H1 (cell line): ENCODE results near the gene C6orf136. TPM values are rescaled to one million over a fixed set of nuclear protein-coding genes. Genes with fewer than 3 reads are reported as not detected.

Experiments used
- CTCF ChIA-PET: fragments of 300-600 bp; sonication (Branson Sonifier 250); formaldehyde crosslinking; loops from one replicate; lab custom pipeline; 2021; ENCODE audit not compliant: partially characterized antibody; lab: Charles Lee
- POLR2A ChIA-PET: fragments of 300-600 bp; sonication (Branson Sonifier 250); formaldehyde crosslinking; loops from one replicate; lab custom pipeline; 2021; ENCODE audit warnings: inconsistent platforms; ENCODE audit not compliant: partially characterized antibody; lab: Charles Lee
- DNase-seq, 2 experiments: peaks; one replicate each; pipeline versions ENCODE4 v3.0.0 to v3.0.0-alpha.2; 2010 to 2022; ENCODE audit warnings: low spot score in 2 of 2, low read depth in 1 of 2, mixed read lengths in 1 of 2
- FAIRE-seq: peaks from 2 replicates; lab custom pipeline; 2011; peaks lifted over from hg19 to GRCh38; lab: Jason Lieb, UNC
- H2AFZ ChIP-seq: 2 replicates; pipeline ENCODE4 v1.8.1; 2012; ENCODE audit warnings: low read length, inconsistent platforms
- H2AK5ac ChIP-seq: 2 replicates; pipeline ENCODE4 v1.6.1; 2013; ENCODE audit warnings: low read depth, low read length
- H2BK120ac ChIP-seq: replicated peaks from 2 replicates; pipeline ENCODE3; 2013; ENCODE audit warnings: low read depth, low read length, inconsistent platforms
- H2BK12ac ChIP-seq: 2 replicates; pipeline ENCODE4 v1.6.1; 2013; ENCODE audit warnings: low read depth, low read length
- H2BK15ac ChIP-seq: 2 replicates; pipeline ENCODE4 v1.6.1; 2013; ENCODE audit warnings: low read length
- H2BK20ac ChIP-seq: 2 replicates; pipeline ENCODE4 v1.6.1; 2013; ENCODE audit warnings: low read length
- H2BK5ac ChIP-seq: 2 replicates; pipeline ENCODE4 v1.6.1; 2013; ENCODE audit warnings: low read depth, low read length
- H3K14ac ChIP-seq: 2 replicates; pipeline ENCODE4 v1.6.1; 2013; ENCODE audit warnings: inconsistent platforms; ENCODE audit not compliant: insufficient read length
- H3K18ac ChIP-seq: 2 replicates; pipeline ENCODE4 v1.6.1; 2013; ENCODE audit warnings: low read length; ENCODE audit errors: extremely low read depth
- H3K23ac ChIP-seq: 2 replicates; pipeline ENCODE4 v1.6.1; 2013; ENCODE audit warnings: inconsistent platforms; ENCODE audit not compliant: insufficient read length
- H3K23me2 ChIP-seq: 2 replicates; pipeline ENCODE4 v1.6.1; 2013; ENCODE audit warnings: low read depth, low read length
- H3K27ac ChIP-seq: 2 replicates; pipeline ENCODE4 v1.6.1; 2011; ENCODE audit warnings: low read depth, low read length, inconsistent platforms
- H3K27me3 ChIP-seq, 4 experiments: replicated peaks in 1 of 4; 1 replicate in 1 of 4; 2 replicates in 3 of 4; pipeline versions ENCODE4 v1.6.1 to v1.8.1; 2011 to 2013; ENCODE audit warnings: low read length in 3 of 4, mild to moderate bottlenecking in 3 of 4, inconsistent platforms in 2 of 4, mixed read lengths in 2 of 4, moderate library complexity in 1 of 4; ENCODE audit not compliant: control insufficient read depth in 3 of 4, insufficient read depth in 3 of 4; ENCODE audit errors: extremely low read depth in 1 of 4
- H3K36me3 ChIP-seq, 4 experiments: 2 replicates each; pipeline versions ENCODE4 v1.6.1 to v1.8.1; 2011 to 2013; ENCODE audit warnings: mild to moderate bottlenecking in 4 of 4, low read length in 3 of 4, moderate library complexity in 2 of 4, control low read depth in 1 of 4, inconsistent platforms in 1 of 4; ENCODE audit not compliant: insufficient read depth in 4 of 4, control insufficient read depth in 2 of 4
- H3K4ac ChIP-seq: replicated peaks from 2 replicates; pipeline ENCODE3; 2013; ENCODE audit warnings: low read length, low read depth, mixed read lengths, inconsistent platforms; ENCODE audit not compliant: insufficient read length
- H3K4me1 ChIP-seq, 4 experiments: replicated peaks in 1 of 4; 1 replicate in 1 of 4; 2 replicates in 3 of 4; pipeline versions ENCODE4 v1.6.1 to v1.8.1; 2011 to 2013; ENCODE audit warnings: low read length in 3 of 4, inconsistent platforms in 2 of 4, mixed read lengths in 1 of 4; ENCODE audit not compliant: insufficient read depth in 4 of 4, control insufficient read depth in 3 of 4
- H3K4me2 ChIP-seq, 2 experiments: 2 replicates each; pipeline versions ENCODE4 v1.6.1 to v1.8.1; 2011 to 2013; ENCODE audit warnings: low read depth in 2 of 2, low read length in 2 of 2, control low read depth in 1 of 2, inconsistent platforms in 1 of 2, mild to moderate bottlenecking in 1 of 2; ENCODE audit not compliant: insufficient read depth in 1 of 2
- H3K4me3 ChIP-seq, 4 experiments: fragments of 200-600, 300-600 bp in 1 of 4; sonication (generic), shearing (Covaris generic), sonication (Bioruptor Twin) in 1 of 4; 2 replicates each; pipeline versions ENCODE4 v1.5.1 to v1.8.1; 2011 to 2016; ENCODE audit warnings: low read length in 4 of 4, low read depth in 3 of 4, control low read depth in 2 of 4, inconsistent platforms in 2 of 4, mild to moderate bottlenecking in 2 of 4, mixed read lengths in 1 of 4, moderate library complexity in 1 of 4; ENCODE audit not compliant: insufficient read depth in 2 of 4; ENCODE audit errors: extremely low read depth in 1 of 4
- H3K56ac ChIP-seq: replicated peaks from 2 replicates; pipeline ENCODE3; 2013; ENCODE audit warnings: low read depth, mild to moderate bottlenecking, mixed read lengths, low read length, inconsistent platforms; ENCODE audit not compliant: insufficient read length
- H3K79me1 ChIP-seq: 2 replicates; pipeline ENCODE4 v1.6.1; 2013; ENCODE audit warnings: low read depth, low read length, control low read depth
- H3K79me2 ChIP-seq, 2 experiments: 2 replicates each; pipeline versions ENCODE4 v1.6.1 to v1.8.1; 2012 to 2013; ENCODE audit warnings: low read length in 2 of 2, mild to moderate bottlenecking in 2 of 2, inconsistent platforms in 1 of 2; ENCODE audit not compliant: insufficient read depth in 2 of 2, control insufficient read depth in 1 of 2
- H3K9ac ChIP-seq, 4 experiments: replicated peaks in 1 of 4; 1 replicate in 1 of 4; 2 replicates in 3 of 4; pipeline versions ENCODE4 v1.6.1 to v1.8.1; 2011 to 2013; ENCODE audit warnings: low read depth in 3 of 4, low read length in 3 of 4, control low read depth in 2 of 4, mild to moderate bottlenecking in 2 of 4, moderate library complexity in 2 of 4, inconsistent platforms in 1 of 4; ENCODE audit errors: extremely low read depth in 1 of 4
- H3K9me3 ChIP-seq, 2 experiments: 2 replicates each; pipeline versions ENCODE4 v1.6.1 to v1.8.1; 2012 to 2013; ENCODE audit warnings: mild to moderate bottlenecking in 2 of 2, moderate library complexity in 2 of 2, control low read depth in 1 of 2, inconsistent platforms in 1 of 2, low read depth in 1 of 2, low read length in 1 of 2, mixed read lengths in 1 of 2; ENCODE audit not compliant: insufficient read depth in 2 of 2
- H4K20me1 ChIP-seq, 2 experiments: replicated peaks in 1 of 2; 2 replicates each; pipeline versions ENCODE3 to v1.8.1; 2011 to 2013; ENCODE audit warnings: inconsistent platforms in 2 of 2, low read length in 2 of 2, mild to moderate bottlenecking in 1 of 2; ENCODE audit not compliant: insufficient read depth in 2 of 2, control insufficient read depth in 1 of 2
- H4K5ac ChIP-seq: 2 replicates; pipeline ENCODE4 v1.6.1; 2013; ENCODE audit warnings: low read length, low read depth, mixed read lengths, inconsistent platforms; ENCODE audit not compliant: insufficient read length
- H4K8ac ChIP-seq: 2 replicates; pipeline ENCODE4 v1.8.0; 2013; ENCODE audit warnings: mild to moderate bottlenecking, moderate library complexity, low read length, inconsistent platforms; ENCODE audit not compliant: insufficient read depth; ENCODE audit errors: extremely low read depth
- H4K91ac ChIP-seq: replicated peaks from 2 replicates; pipeline ENCODE3; 2013; ENCODE audit warnings: low read length, mixed read lengths, inconsistent platforms; ENCODE audit not compliant: insufficient read length
- CBX5 ChIP-seq: fragments of 300-800, 300-1000 bp; sonication (generic); IDR thresholded peaks from 2 replicates; pipeline ENCODE4 v1.7.1; 2016; ENCODE audit warnings: antibody characterized with exemption, low read length, low read depth
- CBX8 ChIP-seq: fragments of 300-800, 300-1000 bp; sonication (generic); IDR thresholded peaks from 2 replicates; pipeline ENCODE4 v1.7.1; 2016; ENCODE audit warnings: low read depth, low read length, borderline replicate concordance
- CTCF ChIP-seq, 3 experiments: IDR thresholded peaks; 1 replicate in 2 of 3; 2 replicates in 1 of 3; pipeline versions ENCODE4 v1.5.1 to v1.6.1; 2011; ENCODE audit warnings: low read length in 3 of 3, mild to moderate bottlenecking in 3 of 3, inconsistent platforms in 2 of 3, low read depth in 1 of 3, moderate library complexity in 1 of 3; ENCODE audit not compliant: insufficient read depth in 1 of 3; ENCODE audit errors: control extremely low read depth in 1 of 3
- KDM1A ChIP-seq: fragments of 200-600, 300-600 bp; sonication (generic); IDR thresholded peaks from 2 replicates; pipeline ENCODE4 v1.7.1; 2016; ENCODE audit warnings: mild to moderate bottlenecking, low read length, borderline replicate concordance
- RNF2 ChIP-seq: fragments of 200-900, 300-1000 bp; sonication (generic); IDR thresholded peaks from 2 replicates; pipeline ENCODE4 v1.7.1; 2016; ENCODE audit warnings: borderline replicate concordance, low read depth, mild to moderate bottlenecking, antibody characterized with exemption, low read length; ENCODE audit not compliant: poor library complexity, severe bottlenecking; ENCODE audit errors: missing control alignments
- TBP ChIP-seq: IDR thresholded peaks from 2 replicates; pipeline ENCODE4 v1.6.1; 2011; ENCODE audit warnings: low read depth, low read length, improper control_type of control experiment
- TCF12 ChIP-seq: IDR thresholded peaks from 2 replicates; pipeline ENCODE4 v1.6.1; 2011; ENCODE audit warnings: low read depth, mild to moderate bottlenecking, low read length
- WGBS, 2 experiments: shearing (Covaris generic) in 1 of 2; methylation state at CpG; one replicate each; pipeline versions ENCODE4 v1.1.6 to v1.1.7; 2013 to 2015; ENCODE audit warnings: low lambda C conversion rate in 2 of 2, mixed read lengths in 2 of 2, inconsistent platforms in 1 of 2, low coverage in 1 of 2, missing lambda C conversion rate in 1 of 2; ENCODE audit not compliant: insufficient replicate concordance in 2 of 2, insufficient coverage in 1 of 2, insufficient read length in 1 of 2; ENCODE audit errors: extremely low coverage in 1 of 2, missing lambda C conversion rate in 1 of 2; 5-methylcytosine and 5-hydroxymethylcytosine counted together
- polyA plus RNA-seq, 7 experiments: library from polyadenylated mRNA; depleted of rRNA in 3 of 7; stranded (reverse) in 5 of 7; unstranded in 2 of 7; fragments of >200 nt in 5 of 7; fragments of 200-250 nt in 2 of 7; gene quantifications; 1 replicate in 5 of 7; 2 replicates in 1 of 7; 4 replicates in 1 of 7; pipeline versions ENCODE4 v1.2.1 to v1.2.3, GENCODE V29; 2011 to 2013; ENCODE audit warnings: missing spikeins in 2 of 7, mixed read lengths in 2 of 7
- total RNA-seq: library from RNA; stranded (reverse); fragmentation: NEBNext Ultra II Directional; extraction: Animal tissue kit (Norgen Biotek cat#: 25700); gene quantifications from 2 replicates; pipeline ENCODE4 v1.2.1, GENCODE V29; 2021

C6orf136 gene
- total and polyA plus RNA-seq, 2 of the 8 experiments (the other 6 are each of a cell fraction or from before 2014, with no cell fraction given), result 20.8 to 23.1 TPM

- Histone ChIP-seq H3K4me1 (peaks cover 7 to 48% (median 31%) of the 10 kb centered on the region in 4 experiments), H3K79me2 (peaks cover 0 to 20% of the 10 kb centered on the region in 2 experiments; a peak in 3 of 4 replicates), H4K91ac (no peak overlapping the region), H2AK5ac (no peak overlapping the region; the same call in 1 of the 2 replicates), H3K4me3 (peak overlapping the region; percentile 49 to 97 (median 80); a peak in 5 of 8 replicates), H3K27ac (no peak overlapping the region), H3K9me3 (no peaks in the 10 kb centered on the region), H3K14ac (no peak overlapping the region), H3K4ac (no peak overlapping the region), H4K20me1 (peaks cover 3 to 5% of the 10 kb centered on the region in 2 experiments), H3K18ac (peak overlapping the region; percentile 48; the same call in 1 of the 2 replicates), H2BK20ac (no peak overlapping the region), H3K36me3 (no peaks in the 10 kb centered on the region; a peak in 1 of 8 replicates), H2BK15ac (peak overlapping the region; percentile 46; the same call in 1 of the 2 replicates), H2BK5ac (peak overlapping the region; percentile 35; the same call in 1 of the 2 replicates), H3K9ac (peak overlapping the region in 1 of 4 experiments; percentile 21; a peak in 1 of 7 replicates), H4K8ac (0 out of 2 replicates have a peak overlapping the region, but pooled peaks have one; percentile 37), H2AFZ (no peak overlapping the region), H3K23me2 (peaks cover 15% of the 10 kb centered on the region), H3K56ac (no peak overlapping the region), H4K5ac (no peak overlapping the region), H3K79me1 (peaks cover 4% of the 10 kb centered on the region; the same call in 1 of the 2 replicates), H3K23ac (no peak overlapping the region), H3K4me2 (peak overlapping the region; percentile 96 to 98), H3K27me3 (no peaks in the 10 kb centered on the region), H2BK12ac (no peak overlapping the region), H2BK120ac (no peak overlapping the region)
- WGBS, 2 experiments, result 69% methylated on average over 29 of the region's 29 CpGs; no CpG with 5 or more reads in 1 of the 2 experiments
- ChIA-PET POLR2A (interaction anchor here (0.6 to 18.7 kb wide), 8 partner anchors 9 to 39 kb away, joined by 3 to 388 read pairs (median 4); partner anchors contain the start of genes MDC1 and TUBB), CTCF (interaction anchor here (0.6 to 11.0 kb wide), 11 partner anchors 10 to 230 kb away, joined by 3 to 147 read pairs (median 4); partner anchors contain the start of genes ATAT1 and DHX16)
- DNase-seq (no peak), FAIRE-seq (no peak)
- TF ChIP-seq CBX8 (no peak), CBX5 (no peak), TCF12 (no peak), TBP (no peak), KDM1A (no peak), RNF2 (no peak), CTCF (IDR thresholded peaks at IDR 0.05; ENCODE audit: control extremely low read depth in 1 of 3, insufficient read depth in 1 of 3, low read depth in 1 of 3, low read length in 3 of 3) (peak in 1 of 3 experiments; percentile 19; a peak in 1 of 4 replicates)
Observed at GRCh38 chr6:30685157-30686008, 38.5 kb downstream of the C6orf136 start.
